CD4-positive, alpha-beta T cell treated with Interleukin-10 for 1 hour (primary cell): ENCODE measurements around the gene PRTFDC1.
"Not testable (repeated sequence)": the region's sequence is repeated elsewhere in the genome, so short reads cannot be mapped to it uniquely, and the experiment has no call there.

ENCODE experiments used
- DNase-seq: peaks from one replicate; pipeline ENCODE4 v3.0.0-alpha.2; 2020

The PRTFDC1 gene

GRCh38 chr10:24963521-24964041, 11.2 kb upstream of the PRTFDC1 start:
- no peak for DNase-seq

- DNase-seq = no peak
These were observed 10.6 kb upstream of the PRTFDC1 start for GRCh38 chr10:24962995-24963394.

DNA sequence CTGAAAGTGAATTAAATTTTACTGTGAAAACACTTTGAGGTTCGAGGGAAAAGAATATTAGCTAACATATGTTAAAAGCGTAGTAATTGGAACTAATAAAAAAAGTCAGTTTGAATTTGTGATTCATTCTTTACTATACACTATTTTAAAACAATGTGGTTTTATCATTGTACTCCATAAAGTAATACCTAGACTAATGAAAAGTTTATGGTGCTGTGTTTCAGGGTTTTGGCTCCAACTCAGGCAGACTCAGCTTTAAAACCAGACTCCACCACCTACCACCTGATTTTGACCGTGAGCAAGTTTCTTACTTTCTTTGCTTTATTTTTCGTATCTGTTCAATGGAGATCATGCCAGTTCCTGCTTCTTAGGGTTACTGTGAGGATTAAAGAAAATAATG, 9.2 kb upstream of the PRTFDC1 start:
- DNase-seq = no peak

DNA sequence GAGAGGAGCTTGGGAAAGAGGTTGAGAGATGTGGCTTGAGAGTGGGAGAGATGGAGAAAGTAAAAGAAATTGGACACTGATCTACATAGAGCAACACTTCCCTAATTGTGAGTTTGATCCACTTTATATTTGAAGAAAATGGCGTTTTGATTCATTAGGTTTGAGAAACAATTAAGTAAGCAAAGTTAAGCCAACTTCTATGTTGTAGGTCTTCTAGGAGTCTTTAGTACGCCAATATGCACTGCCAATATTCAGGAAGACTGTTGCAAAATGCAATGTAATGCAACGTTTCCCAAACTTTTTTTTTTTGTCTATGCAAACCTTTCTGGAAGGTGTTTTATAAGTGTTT, 7.0 kb upstream of the PRTFDC1 start:
- DNase-seq = no peak

GRCh38 chr10:24958721-24959381, 6.4 kb upstream of the PRTFDC1 start:
- DNase-seq = no peak

- no peak for DNase-seq
These were observed 5.8 kb upstream of the PRTFDC1 start for GRCh38 chr10:24958091-24958720.

- not testable (repeated sequence) for DNase-seq
These were observed 5.2 kb upstream of the PRTFDC1 start for GRCh38 chr10:24957624-24958051.

- DNase-seq = no peak
These were observed 1.3 kb upstream of the PRTFDC1 start for GRCh38 chr10:24953675-24954074.

DNA sequence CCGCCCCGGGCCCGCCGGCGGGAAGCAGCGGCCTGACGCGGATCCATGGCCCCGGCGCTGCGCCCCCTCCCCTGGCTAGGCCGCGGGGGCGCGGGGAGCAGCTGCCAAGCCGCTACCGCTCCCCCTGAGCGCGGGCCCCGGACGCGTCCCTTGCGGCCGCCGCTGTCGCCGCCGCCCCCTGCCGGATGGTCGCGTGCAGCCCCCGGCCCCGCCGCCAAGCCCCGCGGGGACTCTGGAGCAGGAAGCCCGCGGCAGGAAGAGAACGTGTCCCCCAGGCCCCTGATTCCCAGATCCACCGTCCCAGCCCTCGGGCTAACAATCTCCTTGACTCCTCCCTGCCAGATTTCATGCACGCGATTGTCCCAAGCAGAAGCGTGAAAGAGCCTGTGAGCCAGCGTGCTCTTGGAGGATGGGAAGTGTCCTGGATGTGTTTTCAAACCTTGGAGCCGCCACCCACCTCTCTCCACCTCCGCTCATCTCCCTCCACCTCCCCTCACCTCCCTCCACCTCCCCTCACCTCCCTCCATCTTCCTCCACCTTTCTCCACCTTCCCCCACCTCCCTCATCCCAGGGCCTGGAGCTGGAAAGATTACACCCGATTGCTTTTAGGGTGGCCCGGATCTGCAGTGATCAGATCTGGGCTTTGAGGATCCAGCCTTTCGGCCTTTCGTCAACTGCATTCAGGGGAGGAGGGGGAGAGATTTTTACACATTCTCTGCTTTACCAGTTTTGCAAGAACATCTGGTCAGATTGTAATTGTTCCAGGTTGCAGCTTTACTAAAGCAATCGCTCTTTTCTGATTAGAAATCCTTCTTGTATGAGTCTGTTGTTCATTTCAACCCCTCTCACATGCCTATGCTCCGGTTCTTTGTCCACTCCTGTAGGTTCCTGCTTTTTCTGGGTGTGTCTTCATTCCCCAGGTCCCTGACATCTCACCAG, 570 bp upstream of the PRTFDC1 start:
- DNase-seq = peak; percentile 55

DNA sequence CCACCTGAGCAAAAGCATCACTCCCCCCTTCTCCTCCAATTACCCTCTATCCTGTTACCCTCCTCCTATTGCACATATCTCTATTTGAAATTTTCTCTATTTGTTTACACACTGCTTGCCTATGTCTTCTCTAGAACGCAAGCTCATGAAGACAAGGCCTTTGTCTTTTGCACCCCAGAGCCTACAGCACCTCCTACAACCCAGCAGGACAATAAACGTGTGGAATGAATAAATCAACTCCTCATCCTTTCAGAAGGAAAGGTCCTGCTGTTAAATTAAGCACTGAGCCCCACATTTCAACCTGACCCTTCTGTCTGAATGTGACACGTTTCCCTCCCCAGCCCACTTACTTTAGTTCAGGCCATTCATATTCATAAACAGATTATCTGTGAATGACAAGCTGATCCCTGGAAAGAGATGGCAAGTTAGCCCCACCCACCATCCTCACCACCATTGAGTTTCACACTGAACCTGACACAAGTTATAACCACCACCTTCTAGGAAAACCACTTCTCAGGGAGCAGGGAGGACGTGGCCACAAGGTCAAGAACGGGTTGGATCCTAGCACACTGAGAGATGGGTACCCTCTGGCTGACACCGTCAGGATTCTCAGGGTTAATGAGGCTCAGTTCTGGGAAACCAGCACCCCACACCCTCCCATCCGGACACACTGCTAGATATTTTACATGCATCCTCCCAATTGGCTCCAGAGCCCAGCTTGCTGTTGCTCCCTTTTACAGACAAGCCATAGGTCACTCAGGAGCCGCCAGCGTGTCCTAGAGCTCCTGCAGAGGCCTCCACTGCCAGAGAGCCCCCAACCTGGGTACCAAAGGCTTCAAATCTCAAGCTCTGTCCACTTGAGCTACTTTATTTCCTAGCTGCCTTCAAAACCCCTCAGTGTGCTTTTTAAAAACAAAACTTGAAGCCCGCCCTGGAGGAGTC, 934 bp downstream of the PRTFDC1 start:
- peak; percentile 12 for DNase-seq

DNA sequence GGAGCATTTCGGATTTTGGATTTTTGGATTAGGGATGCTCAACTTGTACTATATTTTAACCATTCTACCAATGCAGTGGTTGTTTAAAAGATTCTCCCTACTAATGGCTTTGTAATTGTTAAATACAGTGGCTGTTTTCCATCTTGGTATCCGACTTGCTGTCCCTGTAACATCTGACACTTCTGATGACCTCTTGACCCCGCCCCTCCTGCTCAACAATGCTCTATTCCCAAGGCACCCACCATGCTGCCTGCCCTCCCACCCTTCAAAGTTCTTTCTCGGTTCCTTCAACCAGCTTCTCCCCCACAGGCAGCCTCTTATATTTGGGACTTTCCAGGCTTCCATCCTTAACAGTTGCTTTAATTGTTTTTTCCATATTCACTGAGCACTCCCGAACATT, 2.0 kb downstream of the PRTFDC1 start:
- DNase-seq = no peak

- no peak for DNase-seq
These were observed 2.8 kb downstream of the PRTFDC1 start for GRCh38 chr10:24949616-24950015.

DNA sequence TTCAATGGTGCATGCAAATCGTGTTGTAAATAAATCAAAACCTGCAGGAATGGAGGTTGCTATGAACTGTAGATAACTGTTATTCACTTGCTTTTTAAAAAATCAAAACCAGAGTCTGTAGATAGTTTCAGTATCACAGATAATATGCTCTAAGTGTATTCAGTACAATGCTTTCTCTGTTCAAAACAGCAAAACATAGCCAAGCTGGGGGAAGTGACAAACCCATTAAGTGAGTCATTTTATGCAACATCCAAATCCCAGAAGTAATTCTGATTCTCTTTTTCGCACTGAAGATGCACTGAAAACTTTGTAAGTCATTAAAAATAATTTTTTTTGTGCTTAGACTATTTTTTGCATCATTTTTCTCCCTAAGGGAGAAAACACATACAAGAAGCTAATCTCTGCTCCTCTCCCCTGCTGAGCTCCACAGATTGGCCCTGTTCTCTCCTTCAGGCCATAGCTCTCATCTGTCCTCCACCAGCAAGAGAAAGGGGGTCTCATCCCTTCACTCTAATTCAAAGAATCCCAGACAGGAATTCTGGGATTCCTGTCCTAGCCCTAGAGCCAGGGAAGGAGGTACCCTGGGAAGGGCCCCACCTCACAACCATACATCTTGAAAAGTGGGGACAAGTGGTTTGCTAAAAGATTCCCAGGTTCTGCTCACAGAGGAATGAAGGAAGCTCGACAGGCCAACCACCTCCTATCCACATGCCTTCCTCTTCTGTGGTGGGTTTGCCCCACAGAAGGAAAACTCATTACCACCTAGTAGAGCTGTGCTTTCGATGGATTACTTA, 4.9 kb downstream of the PRTFDC1 start:
- no peak for DNase-seq

- no peak for DNase-seq
These were observed 7.7 kb downstream of the PRTFDC1 start for GRCh38 chr10:24944512-24945255.

- no peak for DNase-seq
These were observed 13.9 kb downstream of the PRTFDC1 start for GRCh38 chr10:24938525-24938924.

GRCh38 chr10:24938076-24938475, 14.3 kb downstream of the PRTFDC1 start:
- no peak for DNase-seq

DNA sequence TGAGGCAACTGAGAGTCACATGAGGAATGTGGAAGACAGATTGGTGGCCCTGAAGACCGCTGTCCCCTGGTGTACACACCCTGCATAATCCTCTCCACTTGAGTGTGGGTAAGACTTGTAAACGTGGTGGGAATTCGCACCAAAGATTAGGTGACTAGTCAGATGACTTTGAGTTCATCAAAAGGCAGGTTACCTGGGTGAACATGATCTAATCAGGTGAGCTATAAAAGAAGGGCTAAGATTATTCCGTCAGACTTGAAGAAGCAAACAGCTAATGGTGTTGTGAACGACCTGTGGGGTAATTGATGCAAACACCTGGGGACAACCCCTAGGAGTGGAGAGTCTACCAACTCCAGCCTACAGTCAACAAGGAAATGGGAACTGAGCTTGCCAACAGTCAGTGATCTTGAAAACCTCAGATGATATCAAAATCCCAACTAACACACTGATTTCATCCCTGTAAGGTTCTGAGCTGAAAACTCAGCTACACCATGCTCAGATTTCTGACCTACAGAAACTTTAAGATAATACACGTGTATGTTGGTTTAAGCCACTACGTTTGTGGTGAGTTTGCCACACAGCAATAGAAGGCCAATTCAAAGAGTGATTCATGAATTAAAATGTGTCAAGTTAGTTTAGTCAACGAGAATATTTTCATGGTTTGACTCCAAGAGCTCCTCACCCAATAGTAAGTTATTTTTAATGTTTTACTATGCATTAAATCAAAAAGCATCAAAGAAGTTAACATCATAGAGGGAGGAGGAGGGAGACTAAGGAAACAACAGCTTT, 16.7 kb downstream of the PRTFDC1 start:
- DNase-seq = no peak

GRCh38 chr10:24931236-24931635, 21.2 kb downstream of the PRTFDC1 start:
- no peak for DNase-seq

- no peak for DNase-seq
These were observed 22.0 kb downstream of the PRTFDC1 start for GRCh38 chr10:24930427-24930826.

DNA sequence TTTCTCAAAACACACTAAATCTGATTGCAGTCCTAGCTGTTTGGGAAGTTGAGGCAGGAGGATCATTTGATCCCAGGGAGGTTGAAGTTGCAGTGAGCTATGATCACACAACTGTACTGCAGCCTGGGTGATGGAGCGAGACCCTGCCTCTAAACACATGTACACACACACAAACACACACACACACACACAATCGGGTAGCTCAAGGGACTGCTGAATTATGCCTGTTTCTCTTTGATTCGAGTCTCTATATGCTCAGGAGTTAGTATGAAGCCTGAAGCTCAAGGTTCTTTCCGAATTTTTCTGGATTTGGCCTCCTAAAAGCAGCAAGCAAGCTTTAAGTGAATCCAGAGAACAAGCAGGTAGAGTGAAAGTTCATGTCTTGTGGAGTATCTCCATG, 22.5 kb downstream of the PRTFDC1 start:
- no peak for DNase-seq
